Hepatocyte (in vitro differentiated cells): Measurements from ENCODE around the gene POU3F3.

Experiments used
- CTCF ChIP-seq: fragments of 200-600 bp; sonication (generic); IDR thresholded peaks from 2 replicates; pipeline ENCODE4 v1.5.1; 2016; ENCODE audit warnings: antibody characterized with exemption, mild to moderate bottlenecking; ENCODE audit not compliant: poor library complexity
- EZH2 ChIP-seq: fragments of 200-600 bp; sonication (generic); IDR thresholded peaks from 2 replicates; pipeline ENCODE4 v1.6.1; 2016; ENCODE audit warnings: antibody characterized with exemption, mild to moderate bottlenecking, borderline replicate concordance
- EZH2phosphoT487 ChIP-seq: fragments of 200-600 bp; sonication (generic); IDR thresholded peaks from one replicate; pipeline ENCODE4 v1.6.1; 2018; ENCODE audit warnings: antibody characterized with exemption, mild to moderate bottlenecking, low read depth, moderate library complexity; ENCODE audit not compliant: unreplicated experiment, severe bottlenecking

- TF ChIP-seq EZH2 (no peak), CTCF (no peak), EZH2phosphoT487 (no peak)
Observed at GRCh38 chr2:104853534-104854497, at the start of gene POU3F3.
